22Rv1 (cell line): ENCODE data around the gene TSEN2.

Experiments
- ZFX ChIP-seq: fragments of 450-650 bp; IDR thresholded peaks from 2 replicates; pipeline ENCODE4 v1.6.1; 2017; ENCODE audit warnings: antibody characterized with exemption, borderline replicate concordance
- TF ChIP-seq, protein P1 (sequence below): fragments of 450-650 bp; IDR thresholded peaks from 2 replicates; pipeline ENCODE4 v1.5.1; 2017; ENCODE audit warnings: mild to moderate bottlenecking

DNA sequence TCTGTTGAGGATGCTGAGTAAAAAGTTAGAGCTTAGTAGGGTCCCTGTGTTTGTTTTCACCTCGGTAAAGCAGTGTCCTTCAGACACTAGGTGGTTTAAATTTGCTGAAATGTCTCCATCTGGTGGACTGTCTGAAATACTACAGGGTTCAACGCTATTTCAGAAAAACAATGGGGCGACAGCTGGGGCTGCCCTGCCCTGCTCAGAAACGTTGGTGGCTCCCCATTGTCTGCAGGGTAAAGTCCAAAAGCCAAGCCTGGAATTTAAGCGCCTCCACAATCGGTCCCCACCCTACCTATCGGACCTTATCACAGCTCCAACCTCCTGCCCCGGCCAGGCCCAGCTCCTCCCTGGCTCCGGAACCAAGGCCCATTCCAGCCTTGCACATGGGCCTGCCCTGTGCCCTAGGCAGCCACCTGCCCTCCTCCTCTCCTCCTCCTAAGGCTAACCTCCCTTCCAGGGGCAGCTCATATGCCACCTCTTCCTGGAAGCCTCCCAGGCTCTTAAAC lies 4.3 kb upstream of the TSEN2 start:
- TF ChIP-seq, protein P1, sequence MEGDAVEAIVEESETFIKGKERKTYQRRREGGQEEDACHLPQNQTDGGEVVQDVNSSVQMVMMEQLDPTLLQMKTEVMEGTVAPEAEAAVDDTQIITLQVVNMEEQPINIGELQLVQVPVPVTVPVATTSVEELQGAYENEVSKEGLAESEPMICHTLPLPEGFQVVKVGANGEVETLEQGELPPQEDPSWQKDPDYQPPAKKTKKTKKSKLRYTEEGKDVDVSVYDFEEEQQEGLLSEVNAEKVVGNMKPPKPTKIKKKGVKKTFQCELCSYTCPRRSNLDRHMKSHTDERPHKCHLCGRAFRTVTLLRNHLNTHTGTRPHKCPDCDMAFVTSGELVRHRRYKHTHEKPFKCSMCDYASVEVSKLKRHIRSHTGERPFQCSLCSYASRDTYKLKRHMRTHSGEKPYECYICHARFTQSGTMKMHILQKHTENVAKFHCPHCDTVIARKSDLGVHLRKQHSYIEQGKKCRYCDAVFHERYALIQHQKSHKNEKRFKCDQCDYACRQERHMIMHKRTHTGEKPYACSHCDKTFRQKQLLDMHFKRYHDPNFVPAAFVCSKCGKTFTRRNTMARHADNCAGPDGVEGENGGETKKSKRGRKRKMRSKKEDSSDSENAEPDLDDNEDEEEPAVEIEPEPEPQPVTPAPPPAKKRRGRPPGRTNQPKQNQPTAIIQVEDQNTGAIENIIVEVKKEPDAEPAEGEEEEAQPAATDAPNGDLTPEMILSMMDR: peak; percentile 81
- no peak for TF ChIP-seq ZFX
